Activated naive CD8-positive, alpha-beta T cell treated with anti-CD3 and anti-CD28 coated beads, Interleukin-2, amount 50 U/mL, for 24 hours (primary cell): ENCODE results near the gene CDH13.

Experiments used
- ATAC-seq: fragments of 150-1000 bp; cut with Tn5 transposase; one replicate; pipeline ENCODE4 v1.10.0; 2021
- DNase-seq: peaks from one replicate; pipeline ENCODE4 v3.0.0; 2021
- H3K27ac Mint-ChIP-seq: one replicate; pipeline ENCODE4 v1.8.0; 2021; ENCODE audit warnings: mild to moderate bottlenecking, mixed read lengths
- H3K27me3 Mint-ChIP-seq: one replicate; pipeline ENCODE4 v1.8.0; 2021; ENCODE audit warnings: mixed read lengths
- H3K36me3 Mint-ChIP-seq: one replicate; pipeline ENCODE4 v1.8.0; 2021; ENCODE audit warnings: low read depth, mixed read lengths
- H3K4me1 Mint-ChIP-seq: one replicate; pipeline ENCODE4 v1.8.0; 2021; ENCODE audit warnings: mixed read lengths
- H3K4me3 Mint-ChIP-seq: one replicate; pipeline ENCODE4 v1.8.0; 2021; ENCODE audit warnings: mild to moderate bottlenecking, moderate library complexity, mixed read lengths
- H3K9me3 Mint-ChIP-seq: one replicate; pipeline ENCODE4 v1.8.0; 2021; ENCODE audit warnings: mixed read lengths

The CDH13 gene

GRCh38 chr16:82810077-82810476, 183.3 kb downstream of the CDH13 start:
- no peak overlapping the region for H3K27ac Mint-ChIP-seq
- H3K27me3 Mint-ChIP-seq, result peaks cover 4% of the 10 kb centered on the region
- no peaks in the 10 kb centered on the region for H3K9me3 Mint-ChIP-seq
- H3K36me3 Mint-ChIP-seq, result no peaks in the 10 kb centered on the region
- ATAC-seq (no peak), DNase-seq (no peak)
- H3K4me3 Mint-ChIP-seq, result no peak overlapping the region
- no peaks in the 10 kb centered on the region for H3K4me1 Mint-ChIP-seq

DNA sequence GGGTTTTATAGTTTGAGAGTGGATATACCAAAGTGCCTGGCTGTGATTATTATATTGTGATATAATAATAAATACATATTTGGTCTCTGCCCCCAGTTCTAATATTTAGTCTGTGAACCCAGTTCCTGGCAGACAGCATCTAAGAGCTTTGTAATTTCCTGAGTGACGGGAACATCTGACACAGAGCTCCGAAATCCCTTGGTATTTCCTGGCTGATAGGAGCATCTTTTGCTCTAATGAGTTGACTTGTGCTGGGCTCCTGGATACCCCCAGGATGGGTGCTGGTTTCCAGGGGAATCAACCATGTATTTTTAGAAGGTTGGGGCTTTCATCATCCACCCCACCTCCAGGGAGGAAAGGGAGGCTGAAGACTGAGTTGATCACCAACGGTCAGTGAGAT, 187.3 kb downstream of the CDH13 start:
- no peak for DNase-seq
- Mint-ChIP-seq H3K27ac (no peak overlapping the region), H3K9me3 (no peaks in the 10 kb centered on the region), H3K27me3 (peaks cover 4% of the 10 kb centered on the region), H3K4me3 (no peak overlapping the region), H3K36me3 (no peaks in the 10 kb centered on the region), H3K4me1 (no peaks in the 10 kb centered on the region)
- ATAC-seq, result no peak

DNA sequence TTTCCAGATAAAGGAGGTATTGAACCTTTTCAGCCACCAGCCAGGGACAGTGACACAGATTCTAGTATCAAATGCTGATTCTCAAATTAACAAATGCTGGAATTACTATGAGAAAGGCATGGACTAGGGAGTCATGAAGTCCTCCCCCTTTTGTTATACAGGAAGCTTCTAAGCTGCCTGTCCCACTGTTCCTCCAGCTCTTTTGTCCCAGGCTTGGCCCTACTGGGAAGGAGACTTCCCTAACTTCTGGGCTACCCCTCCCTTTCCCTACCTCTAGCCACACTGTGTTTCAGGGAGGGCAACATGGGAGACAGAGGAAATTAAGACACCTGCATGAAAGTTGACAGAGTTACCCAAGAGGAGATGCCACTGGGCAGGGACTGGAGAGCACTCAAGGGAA, 192.5 kb downstream of the CDH13 start:
- H3K27ac Mint-ChIP-seq, result no peak overlapping the region
- DNase-seq, result no peak
- H3K9me3 Mint-ChIP-seq, result no peaks in the 10 kb centered on the region
- ATAC-seq, result no peak
- no peaks in the 10 kb centered on the region for H3K27me3 Mint-ChIP-seq
- no peaks in the 10 kb centered on the region for H3K36me3 Mint-ChIP-seq
- no peak overlapping the region for H3K4me3 Mint-ChIP-seq
- H3K4me1 Mint-ChIP-seq, result no peaks in the 10 kb centered on the region

DNA sequence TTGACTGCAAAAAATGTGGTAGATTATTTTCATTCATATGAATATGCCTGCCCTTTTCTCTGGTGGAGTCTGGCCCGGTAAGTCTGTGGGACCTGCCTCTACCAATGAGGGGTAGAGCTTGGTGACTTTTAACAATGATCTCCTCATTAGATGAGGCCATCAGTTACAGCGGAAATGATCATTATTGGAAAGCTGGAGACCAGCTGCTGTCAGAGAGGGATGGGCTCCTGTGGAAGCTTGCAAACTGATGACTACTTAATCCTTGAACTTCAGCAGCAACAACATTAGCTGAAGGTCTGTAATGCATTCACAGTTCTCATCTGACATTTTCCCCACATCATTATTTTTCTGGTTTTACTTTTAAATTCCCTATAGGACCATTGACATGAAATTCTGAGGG, 194.1 kb downstream of the CDH13 start:
- peaks cover 3% of the 10 kb centered on the region for H3K27me3 Mint-ChIP-seq
- no peak overlapping the region for H3K4me3 Mint-ChIP-seq
- ATAC-seq (no peak), DNase-seq (no peak)
- no peaks in the 10 kb centered on the region for H3K4me1 Mint-ChIP-seq
- H3K36me3 Mint-ChIP-seq, result no peaks in the 10 kb centered on the region
- peaks cover 4% of the 10 kb centered on the region for H3K9me3 Mint-ChIP-seq
- no peak overlapping the region for H3K27ac Mint-ChIP-seq

DNA sequence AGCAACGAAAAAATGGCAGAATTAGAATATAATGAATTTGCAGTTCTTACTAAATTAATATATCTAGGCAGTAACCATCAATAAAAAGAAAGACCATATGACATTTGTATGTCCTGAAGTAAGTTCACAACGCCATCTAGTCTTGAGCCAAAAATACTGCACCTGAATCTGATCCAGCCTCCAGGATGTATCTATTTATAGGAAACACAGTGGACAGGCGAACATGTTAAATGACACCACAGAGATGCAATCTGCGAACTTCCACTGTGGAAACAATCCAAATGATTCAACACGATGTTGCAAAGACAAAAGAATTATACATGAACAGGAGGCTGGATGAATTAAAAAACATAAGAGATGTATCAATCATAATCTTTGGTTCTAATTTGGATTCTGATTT, 197.6 kb downstream of the CDH13 start:
- Mint-ChIP-seq H3K9me3 (peaks cover 4% of the 10 kb centered on the region), H3K4me1 (no peaks in the 10 kb centered on the region), H3K27me3 (peaks cover 3% of the 10 kb centered on the region), H3K4me3 (no peak overlapping the region), H3K36me3 (no peaks in the 10 kb centered on the region), H3K27ac (no peak overlapping the region)
- ATAC-seq, result no peak
- DNase-seq, result no peak

DNA sequence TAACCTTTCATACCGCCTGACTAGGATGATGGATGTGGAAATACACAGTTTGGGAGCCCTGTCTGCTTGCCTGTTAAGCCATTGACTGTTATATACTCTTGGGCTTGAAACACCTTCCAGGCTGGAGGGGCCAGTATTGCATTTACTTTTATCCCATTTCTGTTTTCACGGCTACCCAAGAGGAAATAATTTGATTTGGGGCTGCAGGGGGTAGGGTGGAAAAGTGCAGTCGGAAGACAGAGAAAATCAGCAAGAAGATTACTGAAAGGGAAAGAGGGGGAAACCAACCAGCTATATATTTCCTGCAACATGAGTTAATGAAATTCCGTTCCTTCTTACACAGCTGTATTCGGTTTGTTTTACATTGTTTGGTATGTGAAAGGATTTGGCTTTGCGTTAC, 202.5 kb downstream of the CDH13 start:
- Mint-ChIP-seq H3K4me1 (no peaks in the 10 kb centered on the region), H3K27me3 (peaks cover 3% of the 10 kb centered on the region), H3K4me3 (no peak overlapping the region), H3K27ac (no peak overlapping the region), H3K9me3 (peaks cover 4% of the 10 kb centered on the region), H3K36me3 (no peaks in the 10 kb centered on the region)
- no peak for ATAC-seq
- no peak for DNase-seq

GRCh38 chr16:82830944-82831343, 204.2 kb downstream of the CDH13 start:
- ATAC-seq (no peak), DNase-seq (no peak)
- Mint-ChIP-seq H3K27ac (no peak overlapping the region), H3K4me3 (no peak overlapping the region), H3K4me1 (no peaks in the 10 kb centered on the region), H3K27me3 (no peaks in the 10 kb centered on the region), H3K36me3 (no peaks in the 10 kb centered on the region), H3K9me3 (no peaks in the 10 kb centered on the region)

DNA sequence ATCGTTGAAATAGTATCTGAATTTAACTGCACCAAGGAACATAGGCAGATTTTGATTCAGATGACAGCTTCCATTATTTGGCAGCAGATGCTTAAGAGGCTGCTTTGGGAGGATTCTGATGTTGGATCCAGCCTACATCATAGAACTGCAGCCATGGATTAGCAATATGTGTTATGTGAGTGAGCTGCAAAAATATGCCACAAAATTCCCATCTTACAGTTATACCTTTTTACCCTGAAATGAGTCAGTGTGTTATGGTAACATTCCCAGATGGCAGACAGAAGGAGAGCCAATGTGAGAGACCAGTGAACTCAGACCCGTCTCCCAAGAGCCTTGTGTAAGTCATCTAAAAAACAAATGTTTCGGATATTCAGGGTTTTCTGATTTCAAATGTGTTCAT, 206.1 kb downstream of the CDH13 start:
- Mint-ChIP-seq H3K27ac (no peak overlapping the region), H3K36me3 (no peaks in the 10 kb centered on the region), H3K27me3 (no peaks in the 10 kb centered on the region), H3K4me3 (no peak overlapping the region), H3K9me3 (no peaks in the 10 kb centered on the region), H3K4me1 (no peaks in the 10 kb centered on the region)
- DNase-seq (no peak), ATAC-seq (no peak)

DNA sequence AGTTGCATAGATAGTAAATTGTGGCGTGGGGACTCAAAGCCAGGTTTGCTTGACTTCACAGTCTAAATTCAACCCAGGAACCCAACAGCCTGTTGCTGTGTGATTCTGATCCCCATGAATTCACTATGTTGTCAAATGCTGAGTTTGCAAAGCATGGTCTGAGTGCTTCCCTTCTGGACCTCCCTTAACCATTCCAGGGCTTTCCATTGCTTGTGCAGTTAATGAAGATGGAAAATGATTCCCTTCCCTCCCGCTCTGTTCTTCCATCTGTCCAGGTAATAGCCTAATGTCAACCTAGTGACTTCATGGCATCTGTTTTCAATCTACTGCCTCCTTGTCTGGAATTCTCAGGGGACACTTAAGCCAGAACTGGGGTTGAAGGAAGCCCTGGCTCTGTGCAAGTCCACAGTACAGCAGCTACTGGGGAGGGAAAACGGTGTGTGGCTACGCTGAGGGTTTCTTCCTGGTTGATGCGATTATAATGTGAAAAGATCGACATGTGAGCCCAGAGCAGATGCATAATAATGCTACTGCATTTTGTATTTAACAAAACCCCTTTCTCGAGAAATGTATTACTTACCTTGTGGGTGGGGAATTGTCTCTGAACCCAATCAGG, 206.7 kb downstream of the CDH13 start:
- H3K4me1 Mint-ChIP-seq, result no peaks in the 10 kb centered on the region

GRCh38 chr16:82834151-82834815, 207.5 kb downstream of the CDH13 start:
- H3K27me3 Mint-ChIP-seq, result no peaks in the 10 kb centered on the region
- no peak overlapping the region for H3K4me3 Mint-ChIP-seq
- DNase-seq (no peak), ATAC-seq (no peak)
- H3K36me3 Mint-ChIP-seq, result no peaks in the 10 kb centered on the region
- no peaks in the 10 kb centered on the region for H3K4me1 Mint-ChIP-seq
- no peak overlapping the region for H3K27ac Mint-ChIP-seq
- H3K9me3 Mint-ChIP-seq, result no peaks in the 10 kb centered on the region

More for the DNA sequence above, 206.7 kb downstream of the CDH13 start:
- no peak for ATAC-seq
- no peak for DNase-seq
- H3K36me3 Mint-ChIP-seq, result no peaks in the 10 kb centered on the region
- no peak overlapping the region for H3K4me3 Mint-ChIP-seq
- H3K9me3 Mint-ChIP-seq, result no peaks in the 10 kb centered on the region
- no peak overlapping the region for H3K27ac Mint-ChIP-seq
- H3K27me3 Mint-ChIP-seq, result no peaks in the 10 kb centered on the region

DNA sequence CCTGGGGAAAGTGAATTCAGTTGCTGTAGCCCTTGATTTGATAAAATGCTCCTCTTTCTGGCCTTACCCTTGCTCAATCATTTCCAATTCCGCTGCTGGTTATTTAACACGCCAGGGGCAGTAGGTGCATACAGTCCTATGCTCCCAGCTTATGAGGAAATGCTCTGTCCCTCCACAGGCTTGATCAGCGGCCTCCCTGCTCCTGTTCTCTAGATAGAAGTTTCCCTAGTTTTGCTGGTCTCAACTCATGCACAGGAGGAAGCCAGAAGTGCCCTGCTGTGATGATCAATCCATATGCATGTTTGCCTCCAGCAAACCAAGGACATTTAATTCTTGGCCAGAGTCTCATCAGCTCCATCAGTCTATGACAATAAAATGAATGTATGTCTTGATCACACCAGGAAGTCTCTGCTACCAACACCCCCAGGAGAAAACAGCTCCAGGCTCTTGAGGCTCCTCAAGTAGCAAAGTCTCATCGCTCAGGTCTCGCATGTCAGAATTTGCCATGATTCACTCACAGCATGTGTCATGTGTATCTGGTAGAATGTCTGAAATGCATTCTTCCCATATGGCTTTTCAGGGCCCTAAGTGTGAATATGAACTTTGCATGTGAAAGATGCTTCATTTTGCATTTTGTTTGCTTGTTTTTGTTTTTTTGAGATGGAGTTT, 208.9 kb downstream of the CDH13 start:
- Mint-ChIP-seq H3K27me3 (no peaks in the 10 kb centered on the region), H3K9me3 (peaks cover 3% of the 10 kb centered on the region), H3K36me3 (no peaks in the 10 kb centered on the region), H3K27ac (no peak overlapping the region), H3K4me3 (no peak overlapping the region), H3K4me1 (no peaks in the 10 kb centered on the region)
- no peak for ATAC-seq
- no peak for DNase-seq

DNA sequence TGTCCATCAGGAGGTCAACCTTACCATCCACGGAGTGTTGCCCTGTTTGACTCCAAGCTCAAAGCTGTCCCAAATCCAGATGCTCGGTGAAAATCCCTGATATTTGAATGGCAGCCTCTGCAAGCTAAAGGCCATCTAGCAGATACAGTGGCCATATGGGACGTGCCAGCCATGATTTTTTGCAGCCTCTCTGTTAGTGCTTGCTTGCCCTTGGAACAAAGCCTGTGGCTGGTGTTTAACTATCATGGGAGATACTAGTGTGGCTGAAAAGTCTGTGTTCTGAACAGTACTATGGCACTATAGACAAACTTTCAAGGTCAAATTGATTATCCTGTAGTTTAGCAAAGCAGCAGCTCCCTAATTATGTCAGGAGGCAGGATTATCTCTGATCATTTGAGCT, 214.3 kb downstream of the CDH13 start:
- no peaks in the 10 kb centered on the region for H3K36me3 Mint-ChIP-seq
- no peak for ATAC-seq
- H3K9me3 Mint-ChIP-seq, result peaks cover 3% of the 10 kb centered on the region
- H3K27ac Mint-ChIP-seq, result no peak overlapping the region
- H3K27me3 Mint-ChIP-seq, result no peaks in the 10 kb centered on the region
- no peaks in the 10 kb centered on the region for H3K4me1 Mint-ChIP-seq
- DNase-seq, result no peak
- no peak overlapping the region for H3K4me3 Mint-ChIP-seq

DNA sequence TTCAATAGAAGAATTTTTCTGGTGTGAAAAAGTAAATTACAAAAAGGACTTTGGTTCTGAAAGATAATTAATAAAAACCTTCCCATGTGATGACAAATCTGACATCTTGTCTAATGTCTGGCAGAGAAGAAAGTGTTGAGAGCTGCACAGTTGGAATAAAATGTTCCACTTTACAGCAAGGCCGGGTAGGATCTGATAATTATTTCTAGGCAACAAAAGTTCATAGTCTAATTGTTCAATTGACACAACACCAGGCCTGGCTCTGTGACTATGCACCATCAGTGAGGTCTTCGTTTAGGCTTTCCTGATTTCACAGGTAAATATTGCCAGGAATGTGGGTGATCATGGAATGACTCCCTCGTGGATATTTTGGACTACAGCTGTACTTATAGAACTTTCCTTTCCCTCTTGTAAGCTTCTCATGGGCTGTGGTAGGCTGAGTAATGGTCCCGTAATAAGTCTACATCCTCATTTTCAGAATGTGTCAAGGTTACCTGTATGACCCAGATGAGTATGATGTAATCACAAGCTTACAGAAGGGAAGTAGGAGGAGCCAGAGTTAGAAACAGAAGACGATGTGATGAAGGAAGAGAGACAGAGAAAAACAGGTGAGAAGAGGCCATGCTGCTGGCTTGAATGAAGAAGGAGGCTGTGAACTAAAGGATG, 217.0 kb downstream of the CDH13 start:
- no peak overlapping the region for H3K4me3 Mint-ChIP-seq
- DNase-seq, result no peak
- ATAC-seq, result no peak
- no peak overlapping the region for H3K27ac Mint-ChIP-seq
- no peaks in the 10 kb centered on the region for H3K4me1 Mint-ChIP-seq
- H3K36me3 Mint-ChIP-seq, result no peaks in the 10 kb centered on the region
- H3K9me3 Mint-ChIP-seq, result peaks cover 7% of the 10 kb centered on the region
- peaks cover 4% of the 10 kb centered on the region for H3K27me3 Mint-ChIP-seq

DNA sequence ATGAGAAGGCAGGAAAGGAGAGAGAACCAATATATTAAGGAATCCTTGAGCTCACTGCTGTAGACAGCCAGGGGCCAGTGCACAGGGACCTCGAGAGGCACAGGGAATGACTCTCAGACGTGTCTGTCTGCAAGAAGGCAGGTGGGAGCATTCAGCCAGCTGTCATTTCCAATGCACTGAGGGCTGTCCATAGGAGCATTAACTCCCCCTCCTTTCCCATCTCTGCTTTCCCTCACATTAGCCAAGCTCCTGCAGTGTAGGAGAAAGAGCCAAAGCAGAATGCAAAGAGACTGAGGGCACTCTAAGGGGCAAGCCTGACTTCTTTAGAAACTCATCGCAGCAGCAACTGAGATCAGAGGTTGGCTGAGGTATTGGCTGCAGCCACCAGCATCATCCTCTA, 218.3 kb downstream of the CDH13 start:
- DNase-seq, result no peak
- H3K27ac Mint-ChIP-seq, result no peak overlapping the region
- H3K4me1 Mint-ChIP-seq, result no peaks in the 10 kb centered on the region
- no peak for ATAC-seq
- peaks cover 5% of the 10 kb centered on the region for H3K27me3 Mint-ChIP-seq
- H3K36me3 Mint-ChIP-seq, result no peaks in the 10 kb centered on the region
- H3K9me3 Mint-ChIP-seq, result peaks cover 5% of the 10 kb centered on the region
- H3K4me3 Mint-ChIP-seq, result no peak overlapping the region

- Mint-ChIP-seq H3K4me1 (no peaks in the 10 kb centered on the region), H3K9me3 (peaks cover 4% of the 10 kb centered on the region), H3K4me3 (no peak overlapping the region), H3K36me3 (no peaks in the 10 kb centered on the region), H3K27me3 (peaks cover 5% of the 10 kb centered on the region), H3K27ac (no peak overlapping the region)
- ATAC-seq, result no peak
- DNase-seq, result no peak
Observed at GRCh38 chr16:82846806-82847205, 220.0 kb downstream of the CDH13 start.
